SHP77 (cell line): ENCODE measurements around the gene CABYR.
"Not testable (repeated sequence)": the region's sequence is repeated elsewhere in the genome, so short reads cannot be mapped to it uniquely, and the experiment has no call there.

Source experiments
- DNase-seq, 2 experiments: peaks; one replicate each; lab custom pipeline; 2025; lab: John Stamatoyannopoulos, UW

CABYR gene

DNA sequence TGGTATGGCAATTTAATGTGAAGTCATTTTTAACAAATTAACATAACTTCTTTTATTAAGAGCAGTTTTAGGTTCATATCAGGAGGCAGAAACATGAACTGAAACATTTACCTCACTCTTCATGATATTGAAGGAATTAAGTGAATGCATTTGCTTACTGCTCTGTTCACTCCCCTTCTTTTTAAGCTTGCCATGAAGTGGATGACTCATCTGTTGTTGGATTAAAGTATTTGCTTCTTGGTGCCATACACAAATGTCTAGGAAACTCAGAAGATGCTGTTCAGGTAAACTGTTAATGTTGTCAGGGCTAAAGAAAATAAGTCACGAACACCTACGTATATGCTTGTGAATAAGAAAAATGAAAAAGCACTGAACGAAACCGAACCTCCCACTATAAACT is 10.2 kb upstream of the CABYR start:
- DNase-seq, result no peak

DNA sequence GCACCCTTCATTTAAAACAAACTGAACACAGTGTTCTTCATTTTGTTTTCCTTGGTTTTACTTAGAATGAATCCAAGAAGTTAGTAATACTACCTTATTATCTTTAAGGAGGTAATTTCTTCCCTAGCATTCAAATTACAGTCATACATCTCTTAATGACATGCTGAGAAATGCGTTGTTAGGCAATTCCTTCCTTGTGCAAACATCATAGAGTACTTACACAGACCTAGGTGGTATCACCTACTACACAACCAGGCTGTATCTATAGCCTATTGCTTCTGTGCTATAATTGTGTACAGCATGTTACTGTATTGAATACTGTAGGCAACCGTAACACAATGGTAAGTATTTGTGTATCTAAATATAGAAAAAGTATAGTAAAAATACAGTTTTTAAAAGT is 8.4 kb upstream of the CABYR start:
- no peak for DNase-seq

DNA sequence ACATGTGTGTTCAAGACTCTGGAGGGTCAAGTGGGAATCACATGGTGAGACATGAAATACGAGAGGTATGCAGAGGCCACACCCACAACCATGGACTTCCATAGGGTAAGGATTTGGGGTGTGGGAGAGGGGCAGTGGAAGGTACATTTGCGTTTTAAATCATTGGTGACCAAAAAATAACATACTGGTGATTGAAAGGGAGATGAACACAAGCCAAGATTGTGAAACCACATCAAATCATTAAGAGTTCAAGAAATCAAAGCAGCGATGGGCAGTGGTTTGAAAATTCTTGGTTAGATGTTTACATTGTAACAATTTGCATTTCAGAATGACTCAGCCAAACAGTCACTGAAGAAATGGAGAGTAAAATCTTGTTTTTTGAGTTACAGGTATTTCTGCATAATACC is 1.9 kb upstream of the CABYR start:
- DNase-seq, result peak in 1 of 2 experiments; percentile 5

DNA sequence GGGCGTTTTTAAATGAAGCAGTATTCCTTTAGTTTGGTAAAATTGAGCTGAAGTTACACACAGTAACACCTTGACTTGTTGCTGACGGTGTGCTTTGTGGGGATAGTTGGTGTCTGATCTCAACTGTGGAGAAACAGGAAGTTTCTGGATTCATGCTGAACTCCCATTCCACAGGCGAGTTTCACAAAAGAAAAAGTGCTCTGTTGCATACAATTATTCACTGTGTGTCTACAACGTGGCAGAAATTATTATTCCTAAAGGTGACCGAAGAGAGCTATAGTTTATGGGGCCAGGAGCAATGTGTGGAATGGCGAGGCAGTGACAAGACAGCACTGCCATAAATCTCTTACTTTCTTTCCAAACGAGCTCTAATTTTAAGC is 463 bp upstream of the CABYR start:
- DNase-seq, result no peak

DNA sequence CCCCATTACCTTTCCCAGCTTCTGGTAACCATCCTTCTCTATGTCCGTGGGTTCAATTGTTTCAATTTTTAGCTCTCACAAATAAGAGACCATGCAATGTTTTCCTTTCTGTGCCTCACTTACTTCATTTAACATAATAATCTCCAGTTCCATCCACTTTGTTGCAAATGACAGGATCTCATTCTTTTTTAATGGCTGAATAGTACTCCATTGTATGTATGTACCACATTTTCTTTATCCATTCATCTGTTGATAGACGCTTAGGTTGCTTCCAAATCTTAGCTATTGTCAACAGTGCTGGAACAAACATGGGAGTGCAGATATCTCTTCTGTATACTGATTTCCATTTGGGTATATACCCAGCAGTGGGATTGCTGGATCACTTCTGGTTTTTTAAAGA is 1.8 kb downstream of the CABYR start:
- DNase-seq, result no peak

DNA sequence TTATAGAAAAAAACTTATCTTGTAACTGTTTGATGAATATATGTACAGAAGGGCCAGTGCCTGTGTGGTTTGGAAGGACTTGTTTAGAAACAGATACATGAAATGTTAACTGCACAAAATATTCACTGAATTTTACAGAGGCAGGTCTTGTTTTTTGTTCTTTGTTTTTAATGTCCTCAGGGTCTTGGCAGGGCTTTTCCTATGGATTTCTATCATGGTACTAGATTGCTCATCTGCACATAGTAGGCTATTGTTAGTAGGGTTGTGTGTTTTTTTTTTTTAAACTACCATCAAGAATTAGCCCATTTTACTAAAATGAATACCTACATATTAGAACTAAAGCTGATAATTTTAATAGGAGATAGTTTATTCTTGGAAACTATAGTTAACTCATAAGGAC is 3.5 kb downstream of the CABYR start:
- no peak for DNase-seq

DNA sequence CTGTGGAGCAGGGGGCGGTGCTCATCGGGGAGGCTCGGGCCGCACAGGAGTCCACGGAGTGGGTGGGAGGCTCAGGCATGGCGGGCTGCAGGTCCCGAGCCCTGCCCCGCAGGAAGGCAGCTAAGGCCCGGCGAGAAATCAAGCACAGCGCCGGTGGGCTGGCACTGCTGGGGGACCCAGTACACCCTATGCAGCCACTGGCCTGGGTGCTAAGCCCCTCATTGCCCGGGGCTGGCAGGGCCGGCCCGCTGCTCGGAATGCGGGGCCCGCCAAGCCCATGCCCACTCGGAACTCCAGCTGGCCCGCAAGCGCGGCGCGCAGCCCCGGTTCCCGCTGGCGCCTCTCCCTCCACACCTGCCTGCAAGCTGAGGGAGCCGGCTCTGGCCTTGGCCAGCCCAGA is 10.7 kb downstream of the CABYR start:
- DNase-seq, result not testable (repeated sequence)

DNA sequence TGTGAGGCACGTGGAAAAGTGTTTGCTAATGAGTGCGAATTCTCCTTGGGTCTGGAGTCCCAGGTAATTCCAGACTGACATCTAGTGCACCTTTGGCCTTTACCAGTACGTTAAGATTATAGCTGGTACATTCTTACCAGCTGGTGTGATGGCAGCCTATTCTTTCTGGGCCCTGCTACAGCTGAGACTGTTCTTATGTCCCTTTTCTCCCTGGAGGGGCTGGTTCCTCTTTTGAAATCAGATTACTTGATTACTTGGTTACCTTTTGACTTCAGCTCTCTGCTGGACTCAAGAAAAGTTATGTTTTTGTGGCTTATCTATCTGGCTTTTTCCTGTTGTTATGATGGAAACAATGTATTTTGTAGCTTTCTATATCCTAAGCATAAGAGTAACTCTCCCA is 14.5 kb downstream of the CABYR start:
- no peak for DNase-seq

DNA sequence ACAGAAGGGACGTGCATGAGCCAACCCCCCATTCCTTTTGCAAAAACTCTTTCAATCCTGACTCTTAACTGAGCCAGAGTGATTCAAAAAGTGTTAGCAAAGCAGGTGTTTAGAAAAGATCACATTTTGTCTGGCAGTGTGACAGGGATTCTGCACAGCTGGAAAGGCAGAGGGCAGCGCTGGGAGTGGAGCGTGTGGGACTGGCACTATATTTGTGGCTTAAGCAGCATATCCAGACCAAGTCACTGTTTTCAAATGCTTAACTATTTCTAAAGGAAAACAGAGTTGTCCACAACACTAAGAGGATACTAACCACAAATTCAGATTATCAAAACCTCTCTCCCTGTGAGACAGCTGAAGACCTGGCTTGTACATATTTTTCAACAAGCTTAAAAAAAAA is 19.0 kb downstream of the CABYR start:
- no peak for DNase-seq

DNA sequence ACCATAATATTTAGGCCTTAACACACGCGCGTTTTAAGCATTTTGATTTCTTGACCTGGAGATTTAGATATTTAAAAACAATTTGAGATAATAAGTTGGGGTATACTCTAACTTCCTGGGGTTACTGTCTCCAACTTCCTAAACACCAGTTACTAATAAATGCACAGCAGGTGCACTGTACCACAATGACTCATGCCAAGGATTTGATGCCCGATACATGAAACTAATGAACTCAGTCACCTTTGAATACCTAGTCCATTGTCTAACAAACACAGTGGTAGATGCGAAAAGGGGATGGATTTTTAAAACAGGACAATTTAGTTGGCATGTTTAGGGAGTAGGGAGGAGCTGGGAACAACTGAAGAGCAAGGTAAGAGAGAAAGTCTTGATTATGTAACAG is 21.2 kb downstream of the CABYR start:
- DNase-seq, result no peak

DNA sequence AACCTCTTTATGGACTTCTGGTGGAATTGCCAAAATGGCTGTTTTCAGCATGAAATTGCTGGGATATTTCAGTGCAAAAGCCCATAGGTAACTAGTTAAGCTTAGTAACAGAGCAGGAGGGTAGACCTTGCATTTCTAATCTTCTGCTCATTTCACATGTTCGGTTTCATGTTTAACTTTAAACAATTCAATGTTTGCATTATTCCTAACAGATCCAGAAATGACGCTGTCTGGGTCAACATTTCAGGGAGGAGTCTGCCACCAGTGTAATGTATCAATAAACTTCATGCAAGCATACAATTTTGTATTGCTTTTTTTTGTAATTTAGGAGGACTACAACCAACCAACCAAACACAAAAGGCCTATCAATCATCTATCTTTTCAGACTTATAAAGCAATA is 22.4 kb downstream of the CABYR start:
- DNase-seq, result no peak

DNA sequence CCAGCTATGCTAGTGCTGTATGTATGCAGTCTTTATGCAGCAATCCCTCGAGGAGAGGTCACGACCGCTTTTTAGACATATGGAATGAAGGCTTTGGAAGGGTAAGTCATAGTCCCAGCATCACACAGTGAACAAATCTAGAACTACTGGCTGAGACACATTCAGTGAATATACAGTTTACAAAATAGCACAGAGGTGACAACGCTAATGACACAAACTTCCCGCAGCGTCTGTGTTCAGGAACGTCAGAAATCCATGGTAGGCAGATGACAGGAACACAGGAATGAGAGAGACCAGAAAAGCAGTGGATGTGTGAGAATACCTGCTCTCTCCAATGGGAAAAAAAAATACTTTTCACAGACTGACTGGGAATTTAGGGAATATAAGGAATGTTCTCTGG is 29.6 kb downstream of the CABYR start:
- DNase-seq, result no peak

DNA sequence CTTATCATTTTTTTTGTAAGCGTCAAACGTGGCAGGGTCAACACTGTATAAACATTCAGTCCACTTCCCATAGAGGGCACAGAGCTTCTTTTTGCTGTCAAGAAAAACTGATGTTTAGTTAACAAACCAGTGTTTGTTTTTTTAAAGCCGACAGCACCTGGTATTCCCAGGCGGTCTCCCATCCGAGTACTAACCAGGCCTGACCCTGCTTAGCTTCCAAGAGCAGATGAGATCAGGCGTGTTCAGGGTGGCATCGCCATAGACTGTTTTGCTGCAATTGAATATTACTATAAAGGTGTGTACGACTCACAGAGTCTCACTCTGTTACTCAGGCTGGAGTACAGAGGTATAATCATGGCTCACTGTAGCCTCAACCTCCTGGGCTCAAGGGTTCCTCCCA is 31.5 kb downstream of the CABYR start:
- DNase-seq, result no peak

DNA sequence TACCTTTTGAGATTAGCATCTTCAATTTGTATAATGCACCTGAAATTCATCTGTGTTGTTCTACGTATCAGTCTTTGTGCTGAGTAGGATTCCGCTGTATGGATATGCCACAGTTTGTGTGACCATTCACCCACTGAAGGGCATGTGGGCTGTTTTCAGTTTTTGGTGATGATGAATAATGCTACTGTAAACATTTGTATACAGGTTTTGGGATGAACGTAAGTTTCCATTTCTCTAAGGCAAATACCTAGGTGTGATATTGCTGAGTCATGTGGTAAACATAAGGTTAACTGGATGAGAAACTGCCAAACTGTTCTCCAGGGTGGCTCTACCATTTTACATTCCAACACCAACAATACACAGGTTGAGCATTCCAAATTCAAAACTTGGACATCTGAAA is 35.1 kb downstream of the CABYR start:
- DNase-seq, result no peak

DNA sequence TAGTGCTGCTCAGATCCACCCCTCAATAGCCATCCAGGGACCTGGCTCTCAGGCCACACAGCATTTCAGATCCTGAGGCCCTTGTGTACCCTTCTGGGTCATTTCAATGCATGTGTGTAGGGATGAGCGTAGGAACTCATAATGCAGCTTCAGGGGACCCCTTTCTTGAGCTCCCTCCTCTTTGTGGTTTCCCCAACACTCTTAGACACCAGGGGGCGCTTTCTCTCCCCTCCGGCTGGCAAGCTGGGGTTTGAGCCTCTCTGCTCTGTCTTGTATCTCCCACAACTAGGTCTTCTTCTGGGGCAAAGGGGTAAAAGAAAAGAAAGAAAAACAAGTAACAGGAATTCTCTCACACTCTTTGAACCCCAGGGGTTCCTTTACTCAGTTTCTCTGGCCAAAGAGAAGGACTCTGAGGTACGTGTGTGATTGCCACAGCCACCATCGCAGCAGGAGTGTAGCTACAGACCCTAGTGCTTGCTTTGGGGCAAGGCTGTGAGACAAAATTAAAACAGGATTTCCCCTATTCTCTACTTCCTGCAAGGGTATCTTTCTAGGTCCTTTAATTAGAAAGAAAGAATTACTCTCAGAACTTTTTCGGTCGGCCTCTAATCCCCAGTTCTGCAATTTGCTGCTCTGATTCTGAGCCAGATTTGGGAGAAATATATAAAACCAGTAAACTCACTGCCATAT is 38.0 kb downstream of the CABYR start:
- DNase-seq, result peak; percentile 27 to 42

DNA sequence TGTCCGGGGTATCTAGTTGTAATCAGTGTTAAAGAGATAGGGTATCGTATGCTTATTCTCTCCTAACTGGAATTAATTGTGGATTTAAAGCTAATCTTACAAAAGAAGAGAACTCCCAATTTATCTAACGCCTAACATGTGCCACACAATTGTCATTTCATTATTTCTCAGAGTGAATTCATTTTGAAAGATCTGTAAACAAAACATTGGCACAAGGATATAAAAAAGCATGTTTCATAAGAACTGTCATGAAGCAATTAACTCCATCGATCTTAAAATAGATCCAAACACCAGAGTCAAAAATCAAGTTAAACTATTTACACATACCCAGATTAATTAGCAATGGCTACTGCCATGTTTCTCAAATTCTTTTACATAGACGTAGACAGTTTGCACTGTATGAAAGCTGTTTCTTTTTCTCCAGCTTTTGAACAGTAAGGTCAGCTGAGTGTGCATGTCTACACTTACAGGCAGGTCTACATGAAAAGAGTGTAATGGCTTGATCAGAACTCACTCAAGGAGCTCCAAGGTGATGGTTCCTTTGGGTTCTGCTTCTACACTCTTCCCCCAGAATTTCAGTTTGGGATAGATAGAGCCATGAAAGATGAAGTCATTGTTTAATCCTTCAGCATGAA is 38.8 kb downstream of the CABYR start:
- no peak for DNase-seq

DNA sequence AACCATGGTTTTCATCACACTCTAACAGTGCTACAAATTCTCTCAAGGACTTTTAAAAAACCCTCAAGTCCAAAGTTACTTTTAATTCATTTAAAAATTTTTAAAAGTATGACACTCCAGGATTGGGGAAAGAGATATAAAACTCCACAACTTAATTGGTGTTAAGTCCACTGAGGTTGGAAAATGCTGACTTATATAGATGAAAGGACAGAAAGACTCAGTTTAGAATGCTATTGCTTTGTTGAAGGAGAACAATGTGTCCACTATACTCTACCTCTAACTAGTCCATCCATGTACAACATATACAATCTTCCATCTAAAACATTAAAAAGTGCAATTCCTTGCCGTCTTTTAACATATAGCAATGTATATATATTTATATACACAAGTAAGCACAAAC is 41.2 kb downstream of the CABYR start:
- DNase-seq, result no peak

DNA sequence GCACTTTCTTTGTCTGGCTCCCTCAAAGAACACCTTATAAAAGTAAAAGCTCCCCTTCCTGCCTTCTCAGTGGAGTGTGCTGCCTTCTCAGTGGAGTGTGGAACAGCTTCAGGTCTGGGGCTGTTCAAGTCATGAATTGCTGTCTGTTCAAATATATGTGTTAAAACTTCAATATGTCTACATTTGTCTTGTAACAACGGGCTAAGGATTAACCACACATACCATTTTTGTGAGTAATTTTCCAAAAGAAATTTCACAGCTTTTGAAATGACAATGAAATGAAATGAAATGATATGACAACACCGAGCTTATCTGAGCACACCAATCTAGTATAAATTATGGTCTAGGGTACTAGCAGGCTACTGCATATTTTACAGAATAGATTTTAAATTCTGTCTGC is 42.9 kb downstream of the CABYR start:
- no peak for DNase-seq

DNA sequence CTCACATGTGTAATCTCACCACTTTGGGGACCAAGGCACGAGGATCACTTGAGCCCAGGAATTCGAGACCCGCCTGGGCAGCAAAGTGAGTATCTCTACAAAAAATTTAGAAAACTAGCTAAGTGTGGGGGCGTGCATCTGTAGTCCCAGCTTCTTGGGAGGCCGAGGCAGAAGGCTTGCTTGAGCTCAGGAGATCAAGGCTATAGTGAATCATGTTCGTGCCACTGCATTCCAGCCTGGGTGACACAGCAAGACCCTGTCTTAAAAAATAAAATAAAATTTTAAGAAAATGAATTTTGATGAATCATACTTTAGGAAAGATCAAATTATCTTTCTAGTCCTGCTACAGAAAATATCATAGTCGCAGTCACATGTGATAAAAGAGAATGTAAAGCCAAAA is 46.9 kb downstream of the CABYR start:
- no peak for DNase-seq

DNA sequence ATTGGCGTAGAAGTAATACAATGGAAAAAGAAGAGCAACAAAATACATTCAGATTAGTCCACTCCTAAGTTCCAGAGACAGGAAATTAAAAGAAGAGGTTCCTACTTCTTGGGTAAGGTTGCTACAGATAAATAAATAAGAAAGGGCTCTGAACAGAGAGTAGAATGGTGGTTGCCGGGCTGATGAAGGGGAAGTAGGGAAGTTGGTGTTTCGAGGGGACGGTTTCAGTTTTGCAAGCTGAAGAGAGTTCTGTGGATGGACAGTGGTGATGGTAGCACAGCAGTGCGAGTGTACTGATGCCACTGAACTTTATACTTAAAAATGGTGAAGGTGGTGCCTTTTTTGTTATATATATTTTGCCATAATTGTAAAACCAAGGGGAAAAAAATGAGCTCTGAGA is 48.2 kb downstream of the CABYR start:
- no peak for DNase-seq

DNA sequence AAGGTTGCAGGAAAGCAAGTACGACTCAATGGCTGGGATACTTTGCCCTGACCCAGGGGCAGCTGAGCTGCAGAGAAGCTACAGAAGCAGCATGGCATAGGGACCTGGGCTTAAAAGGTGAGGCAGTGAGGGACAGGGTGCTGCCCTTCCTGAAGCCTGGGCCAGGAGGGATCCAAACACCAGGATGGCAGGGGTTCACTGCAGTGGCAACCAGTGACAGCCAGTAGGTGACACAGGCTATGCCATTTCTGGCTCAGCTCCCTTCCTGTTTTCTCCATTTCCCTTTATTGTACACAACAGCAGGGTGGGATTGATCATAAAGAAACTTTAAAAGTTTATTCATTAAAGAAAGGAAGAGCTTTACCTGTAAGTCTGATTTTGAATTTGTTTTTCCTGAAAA is 48.8 kb downstream of the CABYR start:
- DNase-seq, result no peak

DNA sequence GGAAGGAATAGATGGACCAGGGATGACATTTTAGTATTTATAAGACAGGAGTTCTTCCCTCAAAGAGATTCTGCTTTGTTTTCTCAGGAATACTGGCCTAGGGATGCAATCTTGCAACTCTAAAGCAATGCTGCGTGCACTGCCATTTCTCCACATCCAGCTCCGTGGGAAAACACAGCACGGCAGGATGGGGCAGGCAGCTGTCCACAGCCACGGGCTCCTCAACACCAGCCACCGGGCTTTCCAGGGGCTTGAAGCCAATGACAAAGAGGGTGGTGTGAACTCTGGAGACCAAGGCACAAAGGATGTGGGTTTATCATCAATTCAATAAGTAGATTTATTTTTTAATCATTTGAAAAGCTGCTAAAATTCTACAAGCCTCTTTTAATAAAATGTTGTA is 49.3 kb downstream of the CABYR start:
- DNase-seq, result no peak

DNA sequence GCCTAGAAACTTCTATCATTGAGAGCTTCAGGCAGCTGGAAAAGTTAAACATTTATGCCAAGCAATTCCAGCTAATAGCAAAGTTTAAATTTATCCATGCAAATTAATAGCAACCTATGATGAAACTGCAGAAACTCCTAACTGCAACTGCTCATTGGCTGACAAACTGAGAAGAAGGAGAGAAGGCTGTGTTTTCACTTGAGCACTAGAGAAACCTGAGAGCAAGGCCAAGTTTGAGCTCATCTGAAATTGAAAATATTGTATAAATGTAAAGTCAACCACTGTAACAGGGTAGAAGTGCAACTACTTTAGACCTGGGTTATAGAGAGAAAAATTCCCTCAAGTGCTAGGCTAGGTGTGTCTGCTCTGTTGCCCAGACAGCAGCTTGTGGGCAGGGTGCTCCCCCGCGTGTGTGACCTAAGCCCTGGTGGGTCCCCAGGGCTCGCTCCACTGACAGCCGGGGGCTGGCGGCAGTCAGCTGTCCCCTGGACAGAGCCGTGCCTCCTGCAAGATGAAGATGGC is 50.2 kb downstream of the CABYR start:
- no peak for DNase-seq
